Astrocyte of the spinal cord (primary cell): ENCODE results near the gene SHB.

Experiments used
- DNase-seq: peaks from one replicate; pipeline ENCODE4 v3.0.0; 2011; ENCODE audit warnings: low read depth, low spot score
- H3K4me3 ChIP-seq: 2 replicates; pipeline ENCODE4 v1.5.1; 2011; ENCODE audit warnings: low read depth, mild to moderate bottlenecking, low read length, moderate library complexity
- CTCF ChIP-seq: IDR thresholded peaks from 2 replicates; pipeline ENCODE4 v1.5.1; 2012; ENCODE audit warnings: low read depth, mild to moderate bottlenecking, low read length, inconsistent platforms
- in situ Hi-C: cut with HindIII; loops from 2 replicates; pipeline ENCODE4 v1.10.0; 2017; ENCODE audit warnings: low sequenced_read_pairs

The SHB gene

DNA sequence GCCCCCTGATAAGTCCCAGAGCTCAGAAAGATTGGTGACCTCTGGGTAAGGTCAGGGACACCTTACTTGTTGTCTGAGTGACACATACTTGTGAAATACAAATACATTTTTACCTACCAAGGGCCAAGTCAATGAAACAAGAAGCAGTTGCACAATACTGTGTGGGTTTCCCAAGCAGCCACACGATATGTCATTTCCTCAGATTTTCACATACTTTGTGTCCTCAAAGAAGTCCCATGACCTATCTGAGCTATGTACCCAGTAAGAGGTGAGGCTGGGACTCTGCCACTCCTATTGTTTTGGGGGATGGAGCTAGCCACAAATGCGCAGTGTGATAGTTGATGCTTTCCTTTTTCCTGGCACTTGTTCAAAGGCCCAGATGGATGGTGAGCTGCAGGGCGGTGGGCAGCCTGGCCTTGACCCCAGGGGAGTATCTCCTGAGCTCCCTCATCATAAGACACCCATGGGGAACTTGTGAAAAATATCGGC lies 160.3 kb downstream of the SHB start:
- TF ChIP-seq CTCF: no peak
- in situ Hi-C loops: no loop called here
- no peak overlapping the region for H3K4me3 ChIP-seq
- peak; percentile 17 for DNase-seq

GRCh38 chr9:37908283-37908682 lies 160.7 kb downstream of the SHB start:
- no peak for TF ChIP-seq CTCF
- H3K4me3 ChIP-seq: no peak overlapping the region
- in situ Hi-C loops: no loop called here
- DNase-seq: no peak

DNA sequence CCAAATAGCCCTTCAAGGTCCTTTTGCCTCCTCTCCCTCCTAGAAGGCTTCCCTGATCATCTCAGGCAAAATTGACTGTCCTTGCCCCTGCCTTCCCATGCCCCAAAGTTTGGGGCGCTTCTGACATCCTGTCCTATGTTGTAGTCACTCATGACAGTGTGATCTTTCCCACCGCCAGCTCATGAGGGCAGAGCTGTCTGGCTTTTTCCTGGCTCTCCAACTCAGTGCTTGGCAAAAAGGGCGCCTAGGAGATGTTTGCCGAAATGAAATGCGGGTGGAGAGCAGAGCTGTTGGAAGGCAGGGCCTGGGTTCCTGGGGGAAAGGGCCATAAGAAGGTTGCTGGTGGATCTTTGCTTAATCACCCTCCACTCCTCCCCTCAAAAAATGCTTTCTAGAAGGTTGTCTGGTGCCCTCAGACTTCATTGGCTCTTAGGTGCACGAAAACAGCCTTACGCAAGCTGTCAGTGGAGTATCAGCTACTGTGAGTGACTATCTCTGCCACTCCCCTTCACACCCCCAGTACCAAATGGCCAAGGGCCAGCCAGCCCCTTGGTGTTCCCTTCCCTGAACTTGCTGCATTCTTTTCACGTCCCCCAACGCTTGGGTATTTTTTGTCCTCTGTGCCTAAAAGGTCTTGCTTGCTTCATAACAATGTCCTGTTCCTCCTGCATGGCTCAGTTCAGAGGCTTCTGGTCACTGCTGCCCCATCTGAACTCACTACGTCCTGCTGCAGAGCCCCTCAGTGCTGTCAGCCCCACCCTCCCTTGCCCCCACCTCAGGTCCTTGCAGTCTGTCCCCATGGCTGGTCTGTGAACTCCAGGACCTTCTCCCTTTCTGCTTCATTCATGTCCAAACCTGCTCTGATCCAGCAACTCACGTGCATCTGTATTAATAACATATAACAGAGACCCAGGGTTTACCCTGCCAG lies 162.5 kb downstream of the SHB start:
- in situ Hi-C loops: no loop called here
- no peak for DNase-seq
- TF ChIP-seq CTCF: no peak
- no peak overlapping the region for H3K4me3 ChIP-seq

GRCh38 chr9:37905776-37906175 lies 163.3 kb downstream of the SHB start:
- DNase-seq: no peak
- H3K4me3 ChIP-seq: no peak overlapping the region
- in situ Hi-C loops: no loop called here
- no peak for TF ChIP-seq CTCF

- in situ Hi-C loops: no loop called here
- peak overlapping the region; percentile 58 for H3K4me3 ChIP-seq
These were observed 163.9 kb downstream of the SHB start for GRCh38 chr9:37905131-37905505.

More at GRCh38 chr9:37905131-37905505, 163.9 kb downstream of the SHB start:
- DNase-seq: no peak
- no peak for TF ChIP-seq CTCF
